ENCODE results near the gene GOLGA6L24. TPM values are rescaled to one million over a fixed set of nuclear protein-coding genes. Genes with fewer than 3 reads are reported as not detected.
"Not testable (repeated sequence)": the region's sequence is repeated elsewhere in the genome, so short reads cannot be mapped to it uniquely, and the experiment has no call there.

GOLGA6L24 gene, protein sequence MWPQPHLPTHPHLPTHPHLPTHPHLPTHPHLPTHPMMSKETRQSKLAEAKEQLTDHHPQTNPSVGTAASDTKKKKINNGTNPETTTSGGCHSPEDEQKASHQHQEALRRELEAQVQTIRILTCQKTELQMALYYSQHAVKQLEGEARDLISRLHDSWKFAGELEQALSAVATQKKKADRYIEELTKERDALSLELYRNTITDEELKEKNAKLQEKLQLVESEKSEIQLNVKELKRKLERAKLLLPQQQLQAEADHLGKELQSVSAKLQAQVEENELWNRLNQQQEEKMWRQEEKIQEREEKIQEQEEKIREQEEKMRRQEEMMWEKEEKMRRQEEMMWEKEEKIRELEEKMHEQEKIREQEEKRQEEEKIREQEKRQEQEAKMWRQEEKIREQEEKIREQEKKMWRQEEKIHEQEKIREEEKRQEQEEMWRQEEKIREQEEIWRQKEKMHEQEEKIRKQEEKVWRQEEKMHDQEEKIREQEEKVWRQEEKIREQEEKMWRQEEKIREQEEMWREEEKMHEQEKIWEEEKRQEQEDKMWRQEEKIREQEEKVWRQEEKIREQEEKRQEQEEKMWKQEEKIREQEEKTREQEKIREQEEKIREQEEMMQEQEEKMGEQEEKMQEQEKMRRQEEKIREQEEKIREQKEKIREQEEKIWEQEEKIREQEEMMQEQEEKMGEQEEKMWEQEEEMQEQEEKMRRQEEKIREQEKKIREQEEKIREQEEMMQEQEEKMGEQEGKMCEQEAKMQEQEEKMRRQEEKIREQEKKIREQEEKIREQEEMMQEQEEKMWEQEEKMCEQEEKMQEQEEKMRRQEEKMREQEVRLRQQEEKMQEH
- not detected for total RNA-seq

DNA sequence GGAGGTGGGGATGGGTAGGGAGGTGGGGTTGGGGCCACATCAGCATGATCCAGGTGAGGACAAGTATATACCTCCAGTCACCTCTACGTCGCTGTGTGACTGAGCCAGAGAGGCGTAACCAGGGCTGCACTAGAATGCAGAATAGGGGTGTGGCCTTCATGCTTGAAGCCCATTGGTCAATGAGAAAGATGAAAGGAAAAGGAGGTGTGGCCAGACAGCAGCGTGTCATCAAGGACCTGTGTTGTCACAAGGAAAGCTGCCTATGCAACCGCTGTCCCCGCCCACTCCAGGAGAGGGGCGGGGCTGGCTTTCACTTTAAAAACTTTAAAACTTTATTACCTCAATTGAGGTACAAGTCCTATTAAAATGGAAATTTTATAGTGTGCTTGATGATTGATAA, at the start of gene GOLGA6L24:
GOLGA6L24 (minus strand) TSS at position 101 of the 400 bp plus-strand sequence; CDS start at position 40, 61 bp downstream.
- intact Hi-C loops (cut with DNase I, micrococcal nuclease); H3K27ac Mint-ChIP-seq; H3K36me3 Mint-ChIP-seq (ENCODE audit: low read depth); H3K4me3 Mint-ChIP-seq; H3K4me1 Mint-ChIP-seq; ATAC-seq; CTCF ChIA-PET; H3K9me3 Mint-ChIP-seq (ENCODE audit: low read depth); H3K27me3 Mint-ChIP-seq; DNase-seq; POLR2A ChIA-PET: not testable (repeated sequence)

DNA sequence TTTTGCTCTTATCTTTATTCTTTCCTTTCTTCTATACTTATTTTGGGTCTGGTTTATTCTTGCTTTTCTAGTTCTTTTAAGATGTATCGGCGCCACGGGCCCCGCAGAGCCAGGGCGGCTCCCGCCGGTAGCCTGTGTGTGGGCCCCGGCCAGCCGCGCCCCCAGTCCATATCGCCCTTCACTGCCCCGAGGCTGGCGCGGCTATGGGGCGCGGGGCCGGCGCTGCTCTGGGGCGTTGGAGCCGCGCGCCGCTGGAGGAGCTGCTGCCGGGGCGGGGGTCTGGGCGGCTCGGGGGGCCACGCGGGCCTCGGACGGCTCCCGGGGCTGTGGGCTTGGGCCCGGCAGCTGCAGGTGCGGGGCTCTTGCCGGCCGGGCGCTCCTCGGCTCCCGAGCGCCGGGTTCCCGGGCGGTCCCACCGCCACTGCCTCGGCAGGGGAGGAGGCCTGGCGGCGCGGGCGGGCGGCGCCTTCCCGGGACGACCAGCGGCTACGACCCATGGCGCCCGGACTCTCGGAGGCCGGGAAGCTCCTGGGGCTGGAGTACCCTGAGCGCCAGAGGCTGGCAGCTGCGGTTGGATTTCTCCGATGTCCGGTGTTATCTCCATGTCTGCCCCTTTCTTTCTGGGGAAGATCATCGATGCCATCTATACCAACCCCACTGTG, 45.0 kb upstream of the GOLGA6L24 start:
- CTCF ChIA-PET; intact Hi-C loops (cut with DNase I, micrococcal nuclease); H3K4me1 Mint-ChIP-seq; ATAC-seq; H3K27me3 Mint-ChIP-seq; H3K4me3 Mint-ChIP-seq; H3K36me3 Mint-ChIP-seq (ENCODE audit: low read depth); POLR2A ChIA-PET; H3K9me3 Mint-ChIP-seq (ENCODE audit: low read depth); H3K27ac Mint-ChIP-seq: not testable (repeated sequence)
- DNase-seq: peak; percentile 3

DNA sequence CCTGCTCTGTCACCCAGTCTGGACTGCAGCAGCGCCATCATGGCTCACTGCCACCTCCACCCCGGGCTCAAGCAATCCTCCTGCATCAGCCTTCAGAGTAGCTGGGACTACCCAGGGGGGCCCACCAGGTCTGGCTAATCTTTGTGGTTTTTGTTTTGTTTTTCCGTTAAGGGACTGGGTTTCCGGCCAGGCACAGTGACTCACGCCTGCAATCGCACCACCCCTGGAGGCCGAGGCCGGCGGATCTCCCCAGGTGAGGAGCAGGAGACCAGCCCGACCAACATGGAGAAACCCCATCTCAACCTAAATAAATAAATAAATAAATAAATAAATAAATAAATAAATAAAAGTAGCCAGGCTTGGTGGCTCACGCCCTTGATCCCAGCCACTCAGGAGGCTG, 38.1 kb upstream of the GOLGA6L24 start:
- H3K4me3 Mint-ChIP-seq; CTCF ChIA-PET; H3K27ac Mint-ChIP-seq; H3K36me3 Mint-ChIP-seq (ENCODE audit: low read depth); DNase-seq; ATAC-seq; H3K9me3 Mint-ChIP-seq (ENCODE audit: low read depth); H3K27me3 Mint-ChIP-seq; H3K4me1 Mint-ChIP-seq; intact Hi-C loops (cut with DNase I, micrococcal nuclease); POLR2A ChIA-PET: not testable (repeated sequence)

DNA sequence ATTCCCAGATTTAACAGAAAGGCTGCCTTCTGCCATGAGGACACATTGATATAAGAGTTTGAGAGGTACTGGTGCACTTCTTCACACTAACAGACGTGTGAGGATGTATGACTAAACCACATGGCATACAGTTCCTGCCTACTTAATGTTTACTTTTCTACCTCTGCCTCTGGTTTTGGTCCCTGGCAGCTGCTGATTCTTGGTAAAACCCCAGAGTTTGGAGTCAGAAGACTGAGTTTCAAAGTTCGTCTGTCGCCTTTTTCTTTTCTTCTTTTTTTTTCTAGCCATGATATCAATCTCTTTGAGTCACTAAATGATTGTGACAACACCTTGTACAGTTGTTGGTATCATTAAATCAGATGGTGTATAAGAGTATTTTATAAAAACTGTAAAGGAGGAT, 22.2 kb upstream of the GOLGA6L24 start:
- DNase-seq: peak; percentile 3
- H3K9me3 Mint-ChIP-seq (ENCODE audit: low read depth); POLR2A ChIA-PET; H3K4me3 Mint-ChIP-seq; H3K27me3 Mint-ChIP-seq; CTCF ChIA-PET; intact Hi-C loops (cut with DNase I, micrococcal nuclease); H3K36me3 Mint-ChIP-seq (ENCODE audit: low read depth); H3K27ac Mint-ChIP-seq; H3K4me1 Mint-ChIP-seq; ATAC-seq: not testable (repeated sequence)

DNA sequence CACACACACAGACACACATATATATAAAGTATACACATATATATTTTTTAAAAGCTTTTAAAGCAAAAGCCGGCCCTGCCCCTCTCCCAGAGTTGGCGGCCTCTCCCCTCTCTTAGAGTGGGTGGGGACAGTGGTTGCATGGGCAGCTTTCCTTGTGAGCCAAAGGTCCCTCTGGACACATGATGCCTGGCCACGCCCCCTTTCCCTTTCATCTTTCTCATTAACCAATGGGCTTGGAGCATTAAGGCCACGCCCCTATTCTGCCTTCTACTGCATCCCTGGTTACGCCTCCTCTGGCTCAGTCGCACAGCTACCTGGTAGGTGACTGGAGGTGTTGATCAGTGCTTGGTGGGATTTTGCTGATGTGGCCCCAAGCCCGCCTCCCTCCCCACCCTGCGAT, 20.5 kb upstream of the GOLGA6L24 start, which contains the start of gene GOLGA8F:
GOLGA8F (plus strand) TSS at position 301 of the 400 bp plus-strand sequence; CDS start at position 399, 98 bp downstream.
- ATAC-seq; POLR2A ChIA-PET; DNase-seq; H3K4me3 Mint-ChIP-seq; H3K36me3 Mint-ChIP-seq (ENCODE audit: low read depth); H3K4me1 Mint-ChIP-seq; H3K9me3 Mint-ChIP-seq (ENCODE audit: low read depth); CTCF ChIA-PET; intact Hi-C loops (cut with DNase I, micrococcal nuclease); H3K27me3 Mint-ChIP-seq; H3K27ac Mint-ChIP-seq: not testable (repeated sequence)

DNA sequence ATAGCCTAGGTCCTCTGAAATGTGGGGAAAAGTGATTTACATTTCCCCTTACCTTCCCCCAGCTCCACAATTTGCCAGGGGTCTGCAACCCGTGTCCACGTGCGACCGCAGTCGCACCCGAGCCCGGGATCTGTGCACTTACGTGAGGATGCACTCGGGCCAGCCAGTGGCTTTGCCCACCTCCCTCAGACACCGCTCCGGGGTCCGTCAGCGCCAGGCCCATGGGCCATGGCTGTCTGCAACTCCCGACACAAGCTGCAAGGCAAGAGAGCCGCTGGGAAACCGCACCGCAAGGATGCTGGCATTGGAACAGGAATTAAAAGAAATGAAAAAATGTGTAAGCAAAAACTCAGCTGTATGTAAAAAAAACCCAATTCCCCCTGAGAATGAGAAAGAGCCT, 7.6 kb upstream of the GOLGA6L24 start:
- H3K9me3 Mint-ChIP-seq (ENCODE audit: low read depth); intact Hi-C loops (cut with DNase I, micrococcal nuclease); DNase-seq; H3K4me3 Mint-ChIP-seq; CTCF ChIA-PET; H3K27ac Mint-ChIP-seq; H3K4me1 Mint-ChIP-seq; POLR2A ChIA-PET; H3K27me3 Mint-ChIP-seq; ATAC-seq; H3K36me3 Mint-ChIP-seq (ENCODE audit: low read depth): not testable (repeated sequence)

DNA sequence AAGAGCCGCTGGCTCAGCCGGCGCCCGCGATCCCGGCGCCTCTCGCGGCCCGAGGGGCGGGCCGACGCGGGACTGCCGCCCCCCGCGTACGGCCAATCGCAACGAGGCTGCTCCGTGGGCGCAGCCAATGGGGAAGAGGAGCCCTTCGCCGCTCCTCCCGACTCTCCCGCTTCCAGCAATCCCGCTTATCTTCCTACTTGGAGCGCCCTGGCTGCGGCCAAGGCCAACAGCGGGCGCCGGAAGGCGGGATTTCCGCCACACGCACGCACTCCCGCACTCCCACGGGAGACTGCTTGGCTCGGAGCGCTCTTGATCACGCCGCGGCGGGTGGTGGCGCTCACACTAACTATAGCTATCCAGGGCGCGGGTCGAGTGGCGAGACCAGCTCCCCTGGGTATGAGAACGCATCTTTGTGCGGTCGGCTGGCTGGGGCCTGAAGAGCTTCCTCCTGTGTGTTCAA, 35.7 kb downstream of the GOLGA6L24 start, which contains the start of gene HERC2:
HERC2 (minus strand) TSS at position 51 of the 460 bp plus-strand sequence. CDS start 746 bp downstream, outside the sequence.
- Mint-ChIP-seq H3K27ac (peak within 1 kb of the TSS; percentile 82), H3K4me3 (peak within 1 kb of the TSS; percentile 76)
- H3K36me3 Mint-ChIP-seq (ENCODE audit: low read depth); H3K27me3 Mint-ChIP-seq; intact Hi-C loops (cut with DNase I, micrococcal nuclease); CTCF ChIA-PET; DNase-seq; ATAC-seq; H3K4me1 Mint-ChIP-seq; H3K9me3 Mint-ChIP-seq (ENCODE audit: low read depth); POLR2A ChIA-PET: not testable (repeated sequence)

DNA sequence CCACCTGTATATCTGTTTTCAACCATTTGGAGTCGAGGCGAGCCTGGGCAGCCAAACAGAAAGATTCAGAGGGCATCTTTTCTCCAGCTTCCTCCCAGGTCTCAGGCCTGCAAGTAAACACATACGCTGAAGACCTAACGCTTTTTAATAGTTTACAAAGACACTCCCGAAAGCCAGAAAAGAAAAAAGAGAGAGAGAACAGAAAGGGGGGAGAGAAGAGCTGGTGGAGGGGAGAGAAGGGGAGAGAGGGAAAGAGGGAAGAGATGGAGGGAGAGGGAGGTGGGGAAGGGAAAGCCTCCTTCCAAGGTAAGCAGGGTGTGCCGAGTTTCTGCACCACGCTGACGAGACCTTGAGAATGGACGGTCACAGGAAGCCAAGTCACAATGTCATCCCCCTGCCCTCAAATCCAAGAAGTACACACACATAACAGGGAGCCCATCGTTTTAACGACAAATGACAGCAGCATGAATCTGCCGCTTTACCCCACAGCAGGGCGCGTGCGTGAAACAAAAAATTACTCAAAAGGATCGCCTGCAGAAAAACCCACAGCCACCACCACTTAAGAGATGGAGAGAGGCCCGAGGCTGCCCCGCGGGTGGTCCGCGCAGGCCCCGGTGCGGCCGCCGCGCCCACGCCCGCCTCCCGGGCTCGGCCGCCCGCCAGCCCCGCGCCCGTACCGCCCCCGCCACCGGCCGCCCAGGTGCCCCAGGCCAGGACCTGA, 36.4 kb downstream of the GOLGA6L24 start:
- peak; percentile 16 for DNase-seq
- Mint-ChIP-seq H3K36me3 (ENCODE audit: low read depth) (peaks cover 12% of the 10 kb centered on the region), H3K4me3 (peak overlapping the region; percentile 76), H3K27ac (peak overlapping the region; percentile 82)
- POLR2A ChIA-PET; ATAC-seq; intact Hi-C loops (cut with DNase I, micrococcal nuclease); H3K4me1 Mint-ChIP-seq; CTCF ChIA-PET; H3K9me3 Mint-ChIP-seq (ENCODE audit: low read depth); H3K27me3 Mint-ChIP-seq: not testable (repeated sequence)

DNA sequence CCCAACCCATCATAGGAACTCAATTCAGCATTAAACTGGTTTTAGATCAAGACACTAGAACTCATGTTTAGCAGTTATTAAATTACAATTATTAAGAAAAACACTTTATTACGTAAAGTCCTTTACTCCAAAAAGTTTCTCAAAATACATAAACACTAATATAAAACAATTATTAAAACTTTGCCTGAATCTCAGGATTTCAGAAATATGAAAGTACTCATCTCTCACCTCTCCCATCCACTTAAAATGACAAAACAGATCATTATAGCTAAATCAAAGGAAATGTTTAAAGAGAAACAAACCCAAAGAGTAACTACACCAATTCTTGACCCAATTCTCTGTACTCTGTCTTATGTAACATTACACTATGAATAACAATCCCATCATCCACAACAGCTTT, 38.2 kb downstream of the GOLGA6L24 start:
- H3K27ac Mint-ChIP-seq; DNase-seq; ATAC-seq; CTCF ChIA-PET; POLR2A ChIA-PET; intact Hi-C loops (cut with DNase I, micrococcal nuclease); H3K4me1 Mint-ChIP-seq; H3K27me3 Mint-ChIP-seq; H3K9me3 Mint-ChIP-seq (ENCODE audit: low read depth); H3K4me3 Mint-ChIP-seq: not testable (repeated sequence)
- H3K36me3 Mint-ChIP-seq (ENCODE audit: low read depth): peaks cover 25% of the 10 kb centered on the region

DNA sequence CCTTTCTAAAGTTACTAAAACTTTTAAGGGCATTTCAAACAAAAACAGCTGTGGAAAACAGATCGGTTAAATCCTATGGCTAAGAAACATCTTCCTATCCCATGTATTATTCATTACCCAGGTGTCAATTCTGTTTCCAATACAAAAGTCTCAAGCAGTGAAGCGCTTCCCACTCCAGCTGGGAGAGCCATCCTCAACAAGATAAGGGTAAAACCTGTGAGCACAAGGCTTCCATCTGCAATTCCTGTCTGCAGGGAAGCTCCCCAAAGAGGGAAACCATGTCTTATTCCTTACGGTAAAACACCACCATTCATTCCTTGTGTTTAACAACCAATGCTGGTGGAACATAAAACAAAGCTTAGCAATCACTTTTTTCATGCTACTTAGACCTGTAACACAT, 39.1 kb downstream of the GOLGA6L24 start:
- H3K27me3 Mint-ChIP-seq; ATAC-seq; POLR2A ChIA-PET; H3K27ac Mint-ChIP-seq; intact Hi-C loops (cut with DNase I, micrococcal nuclease); H3K9me3 Mint-ChIP-seq (ENCODE audit: low read depth); H3K4me3 Mint-ChIP-seq; H3K4me1 Mint-ChIP-seq; DNase-seq: not testable (repeated sequence)
- CTCF ChIA-PET: interaction anchor here (0.6 kb wide), 1 partner anchor 15 kb away, joined by 4 read pairs; no protein-coding TSS in a partner anchor
- peaks cover 31% of the 10 kb centered on the region for H3K36me3 Mint-ChIP-seq (ENCODE audit: low read depth)

DNA sequence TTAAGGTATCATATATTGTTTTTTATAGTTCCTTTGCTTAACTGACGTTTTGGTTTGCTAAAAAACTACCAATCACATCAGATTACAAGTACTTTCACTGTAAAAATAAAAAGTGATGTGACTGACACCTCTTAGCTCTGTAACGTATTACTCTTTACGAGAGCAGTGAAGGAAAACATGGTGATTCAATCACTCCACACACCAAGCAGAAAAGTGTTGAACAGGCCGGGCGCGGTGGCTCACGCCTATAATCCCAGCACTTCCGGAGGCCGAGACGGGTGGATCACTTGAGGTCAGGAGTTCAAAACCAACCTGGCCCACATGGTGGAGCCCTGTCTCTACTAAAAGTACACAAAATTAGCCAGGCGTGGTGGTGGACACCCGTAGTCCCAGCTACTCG, 39.8 kb downstream of the GOLGA6L24 start:
- CTCF ChIA-PET: interaction anchor here (0.7 kb wide), 1 partner anchor 31 kb away, joined by 3 read pairs; no protein-coding TSS in a partner anchor
- DNase-seq: peak; percentile 8
- intact Hi-C loops (cut with DNase I, micrococcal nuclease); H3K27ac Mint-ChIP-seq; H3K4me3 Mint-ChIP-seq; H3K27me3 Mint-ChIP-seq; H3K9me3 Mint-ChIP-seq (ENCODE audit: low read depth); POLR2A ChIA-PET; H3K4me1 Mint-ChIP-seq; ATAC-seq: not testable (repeated sequence)
- peaks cover 34% of the 10 kb centered on the region for H3K36me3 Mint-ChIP-seq (ENCODE audit: low read depth)

Measured in activated CD4-positive, alpha-beta T cell treated with anti-CD3 and anti-CD28 coated beads for 36 hours (primary cell).